IPS DF 19.7 (cell line): ENCODE measurements around the gene MYO7B.

Experiments
- DNase-seq: peaks from one replicate; pipeline ENCODE4 v3.0.0-alpha.2; 2013; ENCODE audit warnings: low read depth, low spot score

The MYO7B gene

GRCh38 chr2:127624756-127625571, 89.5 kb downstream of the MYO7B start:
- no peak for DNase-seq

- DNase-seq = no peak
Observed at GRCh38 chr2:127625572-127625951, 90.1 kb downstream of the MYO7B start.

GRCh38 chr2:127626175-127626574, 90.7 kb downstream of the MYO7B start:
- no peak for DNase-seq

- no peak for DNase-seq
Observed at GRCh38 chr2:127626917-127627739, 91.6 kb downstream of the MYO7B start.

- no peak for DNase-seq
Observed at GRCh38 chr2:127627740-127628571, 92.5 kb downstream of the MYO7B start.

- DNase-seq = no peak
Observed at GRCh38 chr2:127628767-127629614, 93.5 kb downstream of the MYO7B start.

- no peak for DNase-seq
Observed at GRCh38 chr2:127629637-127630036, 94.2 kb downstream of the MYO7B start.

- no peak for DNase-seq
Observed at GRCh38 chr2:127630096-127630863, 94.8 kb downstream of the MYO7B start.

- DNase-seq = no peak
Observed at GRCh38 chr2:127630864-127631540, 95.5 kb downstream of the MYO7B start.

GRCh38 chr2:127631541-127631996, 96.1 kb downstream of the MYO7B start:
- DNase-seq = no peak

- no peak for DNase-seq
Observed at GRCh38 chr2:127631997-127632581, 96.6 kb downstream of the MYO7B start.

- no peak for DNase-seq
Observed at GRCh38 chr2:127632592-127633489, 97.4 kb downstream of the MYO7B start.

GRCh38 chr2:127633556-127634065, 98.1 kb downstream of the MYO7B start:
- DNase-seq = no peak

GRCh38 chr2:127634066-127634617, 98.7 kb downstream of the MYO7B start:
- no peak for DNase-seq

GRCh38 chr2:127634626-127635379, 99.3 kb downstream of the MYO7B start:
- DNase-seq = no peak

GRCh38 chr2:127635380-127636237, 100.1 kb downstream of the MYO7B start:
- no peak for DNase-seq
